Mesothelial cell of epicardium (in vitro differentiated cells): Measurements from ENCODE around the gene RTF1. TPM values are rescaled to one million over a fixed set of nuclear protein-coding genes. Genes with fewer than 3 reads are reported as not detected.
"Not testable (repeated sequence)": the region's sequence is repeated elsewhere in the genome, so short reads cannot be mapped to it uniquely, and the experiment has no call there.

ENCODE experiments used
- DNase-seq, 2 experiments: peaks; one replicate each; pipeline ENCODE4 v3.0.0; 2021; ENCODE audit warnings: low spot score in 2 of 2; ENCODE audit not compliant: unreplicated experiment in 2 of 2
- H3K27ac Mint-ChIP-seq: 2 replicates; pipeline ENCODE4 v1.8.0; 2021; ENCODE audit warnings: mixed read lengths
- H3K27me3 Mint-ChIP-seq: 2 replicates; pipeline ENCODE4 v1.8.0; 2021; ENCODE audit warnings: low read depth, mixed read lengths
- H3K36me3 Mint-ChIP-seq: 2 replicates; pipeline ENCODE4 v1.8.0; 2021; ENCODE audit warnings: mixed read lengths
- H3K4me1 Mint-ChIP-seq: 2 replicates; pipeline ENCODE4 v1.8.0; 2021; ENCODE audit warnings: mixed read lengths
- H3K4me3 Mint-ChIP-seq: 2 replicates; pipeline ENCODE4 v1.8.0; 2021; ENCODE audit warnings: mild to moderate bottlenecking, moderate library complexity, mixed read lengths
- H3K9me3 Mint-ChIP-seq: 2 replicates; pipeline ENCODE4 v1.8.0; 2021; ENCODE audit warnings: mixed read lengths
- total RNA-seq: library from RNA; stranded (reverse); gene quantifications from 3 replicates; pipeline ENCODE4 v1.2.1, GENCODE V29; 2021
- TF ChIP-seq, protein P1 (sequence below): fragments of 200-600 bp; sonication (generic); IDR thresholded peaks from one replicate; pipeline ENCODE4 v1.5.0; 2021; ENCODE audit warnings: antibody characterized with exemption; ENCODE audit not compliant: unreplicated experiment

The RTF1 gene
- total RNA-seq = 58.1 to 66.9 TPM (median 63.5 TPM) in 3 replicates

GRCh38 chr15:41416742-41417417, at the start of gene RTF1:
Gene RTF1 (plus strand): TSS chr15:41417095. CDS start chr15:41417116, 21 bp downstream.
- DNase-seq = peak; percentile 98 to 100
- H3K27me3 Mint-ChIP-seq = no peaks in the 10 kb centered on the region
- H3K27ac Mint-ChIP-seq = peak within 1 kb of the TSS; percentile 98
- peak within 1 kb of the TSS; percentile 96 for H3K4me3 Mint-ChIP-seq
- H3K4me1 Mint-ChIP-seq = peaks cover 37% of the 10 kb centered on the region
- TF ChIP-seq, protein P1, sequence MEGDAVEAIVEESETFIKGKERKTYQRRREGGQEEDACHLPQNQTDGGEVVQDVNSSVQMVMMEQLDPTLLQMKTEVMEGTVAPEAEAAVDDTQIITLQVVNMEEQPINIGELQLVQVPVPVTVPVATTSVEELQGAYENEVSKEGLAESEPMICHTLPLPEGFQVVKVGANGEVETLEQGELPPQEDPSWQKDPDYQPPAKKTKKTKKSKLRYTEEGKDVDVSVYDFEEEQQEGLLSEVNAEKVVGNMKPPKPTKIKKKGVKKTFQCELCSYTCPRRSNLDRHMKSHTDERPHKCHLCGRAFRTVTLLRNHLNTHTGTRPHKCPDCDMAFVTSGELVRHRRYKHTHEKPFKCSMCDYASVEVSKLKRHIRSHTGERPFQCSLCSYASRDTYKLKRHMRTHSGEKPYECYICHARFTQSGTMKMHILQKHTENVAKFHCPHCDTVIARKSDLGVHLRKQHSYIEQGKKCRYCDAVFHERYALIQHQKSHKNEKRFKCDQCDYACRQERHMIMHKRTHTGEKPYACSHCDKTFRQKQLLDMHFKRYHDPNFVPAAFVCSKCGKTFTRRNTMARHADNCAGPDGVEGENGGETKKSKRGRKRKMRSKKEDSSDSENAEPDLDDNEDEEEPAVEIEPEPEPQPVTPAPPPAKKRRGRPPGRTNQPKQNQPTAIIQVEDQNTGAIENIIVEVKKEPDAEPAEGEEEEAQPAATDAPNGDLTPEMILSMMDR = no peak
- H3K36me3 Mint-ChIP-seq = no peaks in the 10 kb centered on the region
- H3K9me3 Mint-ChIP-seq = no peaks in the 10 kb centered on the region

DNA sequence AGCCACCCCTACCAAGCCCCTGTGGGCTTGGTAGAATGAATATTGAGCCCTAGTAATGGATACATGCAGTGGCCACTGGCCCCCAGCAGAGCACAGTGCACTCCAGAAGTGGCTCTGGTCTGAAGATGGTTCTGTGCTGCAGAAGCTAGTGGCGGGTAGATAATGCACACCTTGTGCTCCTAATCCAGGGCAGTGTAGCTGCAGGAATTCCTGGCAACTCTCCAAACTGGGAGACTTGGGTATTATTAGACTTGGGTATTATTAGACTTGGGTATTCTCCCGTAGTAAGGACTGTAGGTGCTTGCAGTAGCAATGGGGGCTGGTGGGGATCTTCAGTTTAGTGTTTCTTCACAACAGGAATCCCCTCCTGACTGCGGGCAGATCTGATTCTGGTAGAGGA, 49.5 kb upstream of the RTF1 start:
- H3K4me3 Mint-ChIP-seq = no peak overlapping the region
- H3K36me3 Mint-ChIP-seq = peaks cover 27% of the 10 kb centered on the region
- TF ChIP-seq, protein P1 = no peak

DNA sequence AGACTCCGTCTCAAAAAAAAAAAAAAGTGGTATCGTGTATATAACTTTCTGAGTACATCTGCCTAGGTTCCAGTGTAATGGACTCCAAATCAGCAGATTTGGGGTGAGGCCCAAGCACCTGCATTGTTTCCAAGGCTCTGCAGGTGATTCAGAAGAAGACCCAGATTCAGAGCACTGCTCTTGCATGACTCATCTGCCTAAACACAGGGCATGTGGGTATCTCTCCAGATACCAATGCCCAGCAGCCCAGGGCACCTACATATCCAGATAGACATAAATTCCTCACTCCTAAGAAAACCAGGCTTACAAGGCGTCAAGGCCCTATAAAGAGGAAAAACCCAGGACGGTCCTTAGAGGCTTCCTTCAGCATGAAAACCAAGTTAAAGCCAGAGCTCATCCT, 38.9 kb upstream of the RTF1 start:
- Mint-ChIP-seq H3K9me3 (peaks cover 6% of the 10 kb centered on the region), H3K27me3 (no peaks in the 10 kb centered on the region), H3K4me1 (no peaks in the 10 kb centered on the region), H3K4me3 (no peak overlapping the region), H3K36me3 (peaks cover 24% of the 10 kb centered on the region), H3K27ac (no peak overlapping the region)
- DNase-seq = no peak
- TF ChIP-seq, protein P1 = no peak

More for the DNA sequence above, 49.5 kb upstream of the RTF1 start:
- Mint-ChIP-seq H3K4me1 (no peaks in the 10 kb centered on the region), H3K27me3 (no peaks in the 10 kb centered on the region), H3K27ac (no peak overlapping the region), H3K9me3 (no peaks in the 10 kb centered on the region)
- no peak for DNase-seq

GRCh38 chr15:41383974-41384749, 32.7 kb upstream of the RTF1 start:
- H3K36me3 Mint-ChIP-seq = peaks cover 29% of the 10 kb centered on the region
- not testable (repeated sequence) for H3K27me3 Mint-ChIP-seq, H3K9me3 Mint-ChIP-seq, H3K4me1 Mint-ChIP-seq, H3K4me3 Mint-ChIP-seq, DNase-seq, H3K27ac Mint-ChIP-seq

- no peaks in the 10 kb centered on the region for H3K27me3 Mint-ChIP-seq
- H3K27ac Mint-ChIP-seq = peak overlapping the region; percentile 33
- no peaks in the 10 kb centered on the region for H3K4me1 Mint-ChIP-seq
- DNase-seq = no peak
- no peaks in the 10 kb centered on the region for H3K9me3 Mint-ChIP-seq
- TF ChIP-seq, protein P1 = no peak
- peaks cover 12% of the 10 kb centered on the region for H3K36me3 Mint-ChIP-seq
- H3K4me3 Mint-ChIP-seq = no peak overlapping the region
Measured at GRCh38 chr15:41387646-41388045, 29.2 kb upstream of the RTF1 start.

DNA sequence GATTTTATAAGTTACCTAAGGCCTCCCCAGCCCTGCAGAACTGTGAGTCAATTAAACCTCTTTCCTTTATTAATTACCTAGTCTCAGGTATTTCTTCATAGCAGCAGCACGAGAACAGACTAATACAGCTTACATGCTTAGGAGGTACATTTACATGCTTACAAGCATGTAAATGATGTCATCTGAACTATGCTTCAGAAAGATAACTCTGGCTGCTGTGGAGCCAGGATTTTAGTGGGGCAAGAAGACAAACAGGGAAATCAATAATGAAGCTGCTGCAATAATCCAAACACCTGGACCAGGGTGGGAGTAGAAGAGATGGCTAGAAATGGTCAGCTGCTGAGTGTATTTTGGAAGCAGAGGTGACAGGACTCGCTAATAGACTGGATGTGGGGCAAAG, 24.2 kb upstream of the RTF1 start:
- Mint-ChIP-seq H3K36me3 (peaks cover 25% of the 10 kb centered on the region), H3K9me3 (no peaks in the 10 kb centered on the region), H3K4me1 (no peaks in the 10 kb centered on the region), H3K27ac (no peak overlapping the region), H3K27me3 (no peaks in the 10 kb centered on the region), H3K4me3 (no peak overlapping the region)
- no peak for DNase-seq
- TF ChIP-seq, protein P1 = no peak
